Neural crest cell (in vitro differentiated cells): ENCODE results near the gene NUP58. TPM values are rescaled to one million over a fixed set of nuclear protein-coding genes. Genes with fewer than 3 reads are reported as not detected.
A peak's percentile ranks its signal among the peaks of the same experiment; 100 is the strongest.

Source experiments
- DNase-seq: peaks from one replicate; pipeline ENCODE4 v3.0.0; 2021; ENCODE audit warnings: low read depth, mixed read lengths, low spot score
- H3K27ac Mint-ChIP-seq: one replicate; pipeline ENCODE4 v1.8.0; 2021; ENCODE audit warnings: mild to moderate bottlenecking, mixed read lengths; ENCODE audit not compliant: unreplicated experiment
- H3K27me3 Mint-ChIP-seq: 2 replicates; pipeline ENCODE4 v1.8.0; 2021; ENCODE audit warnings: low read depth, mild to moderate bottlenecking, mixed read lengths
- H3K36me3 Mint-ChIP-seq: 2 replicates; pipeline ENCODE4 v1.8.0; 2021; ENCODE audit warnings: low read depth, mild to moderate bottlenecking, mixed read lengths
- H3K4me1 Mint-ChIP-seq: 2 replicates; pipeline ENCODE4 v1.8.0; 2021; ENCODE audit warnings: mixed read lengths
- H3K4me3 Mint-ChIP-seq: one replicate; pipeline ENCODE4 v1.8.0; 2021; ENCODE audit warnings: mild to moderate bottlenecking, mixed read lengths
- H3K9me3 Mint-ChIP-seq: 2 replicates; pipeline ENCODE4 v1.8.0; 2021; ENCODE audit warnings: mixed read lengths
- long read RNA-seq: library from polyadenylated mRNA; unstranded; transcript quantifications from one replicate; pipeline ENCODE4 v2.0.0, GENCODE V29; 2020
- total RNA-seq: library from RNA; stranded (reverse); gene quantifications from 2 replicates; pipeline ENCODE4 v1.2.1, GENCODE V29; 2021
- TF ChIP-seq, protein P1 (sequence below): fragments of 200-600 bp; sonication (generic); conservative IDR thresholded peaks from 2 replicates; pipeline ENCODE4 v1.5.0; 2021; ENCODE audit warnings: antibody characterized with exemption, mild to moderate bottlenecking

The NUP58 gene
- 81.7 and 81.9 TPM in 2 replicates for total RNA-seq
- long read RNA-seq, full-length matches to known transcripts = 63 of 94 reads
- long read RNA-seq, partial matches to known transcripts = 9 of 94 reads
- long read RNA-seq, other reads (novel, unspliced or antisense) = 22 of 94 reads

- peaks cover 32% of the 10 kb centered on the region for H3K4me1 Mint-ChIP-seq
Observed at GRCh38 chr13:25301347-25302113, at the start of gene NUP58. TSS of gene NUP58 (plus strand) at chr13:25301625. CDS start at chr13:25301774, 149 bp downstream.

DNA sequence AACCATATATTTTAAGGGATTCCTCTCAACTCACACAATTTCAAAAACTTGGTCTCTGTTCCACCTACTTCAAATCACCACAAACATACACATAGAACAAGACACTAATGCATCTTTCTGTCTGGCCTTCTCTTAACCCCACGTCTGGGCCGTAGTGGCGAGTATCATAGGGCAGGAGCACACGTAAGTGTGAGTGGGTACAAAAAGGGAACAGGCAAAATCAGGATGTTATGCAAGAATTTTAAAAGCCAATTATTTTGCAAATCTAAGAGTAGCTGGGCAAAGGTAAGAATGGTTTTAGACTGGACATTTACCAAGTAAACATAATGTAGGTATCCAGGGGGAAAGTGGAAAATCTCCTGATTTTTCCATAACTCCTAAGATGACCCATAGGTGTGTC, 49.2 kb upstream of the NUP58 start:
- H3K4me1 Mint-ChIP-seq = peaks cover 3% of the 10 kb centered on the region
- no peaks in the 10 kb centered on the region for H3K27me3 Mint-ChIP-seq
- TF ChIP-seq, protein P1, sequence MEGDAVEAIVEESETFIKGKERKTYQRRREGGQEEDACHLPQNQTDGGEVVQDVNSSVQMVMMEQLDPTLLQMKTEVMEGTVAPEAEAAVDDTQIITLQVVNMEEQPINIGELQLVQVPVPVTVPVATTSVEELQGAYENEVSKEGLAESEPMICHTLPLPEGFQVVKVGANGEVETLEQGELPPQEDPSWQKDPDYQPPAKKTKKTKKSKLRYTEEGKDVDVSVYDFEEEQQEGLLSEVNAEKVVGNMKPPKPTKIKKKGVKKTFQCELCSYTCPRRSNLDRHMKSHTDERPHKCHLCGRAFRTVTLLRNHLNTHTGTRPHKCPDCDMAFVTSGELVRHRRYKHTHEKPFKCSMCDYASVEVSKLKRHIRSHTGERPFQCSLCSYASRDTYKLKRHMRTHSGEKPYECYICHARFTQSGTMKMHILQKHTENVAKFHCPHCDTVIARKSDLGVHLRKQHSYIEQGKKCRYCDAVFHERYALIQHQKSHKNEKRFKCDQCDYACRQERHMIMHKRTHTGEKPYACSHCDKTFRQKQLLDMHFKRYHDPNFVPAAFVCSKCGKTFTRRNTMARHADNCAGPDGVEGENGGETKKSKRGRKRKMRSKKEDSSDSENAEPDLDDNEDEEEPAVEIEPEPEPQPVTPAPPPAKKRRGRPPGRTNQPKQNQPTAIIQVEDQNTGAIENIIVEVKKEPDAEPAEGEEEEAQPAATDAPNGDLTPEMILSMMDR = no peak
- no peak overlapping the region for H3K4me3 Mint-ChIP-seq
- H3K36me3 Mint-ChIP-seq = peaks cover 4% of the 10 kb centered on the region
- H3K27ac Mint-ChIP-seq = no peak overlapping the region
- no peaks in the 10 kb centered on the region for H3K9me3 Mint-ChIP-seq
- no peak for DNase-seq

More at GRCh38 chr13:25301347-25302113, at the start of gene NUP58:
- TF ChIP-seq, protein P1 = no peak
- peaks cover 2% of the 10 kb centered on the region for H3K9me3 Mint-ChIP-seq
- DNase-seq = peak; percentile 88
- H3K4me3 Mint-ChIP-seq = peak within 1 kb of the TSS; percentile 99
- H3K27me3 Mint-ChIP-seq = peaks cover 35% of the 10 kb centered on the region
- peak within 1 kb of the TSS; percentile 92 for H3K27ac Mint-ChIP-seq
- peaks cover 6% of the 10 kb centered on the region for H3K36me3 Mint-ChIP-seq

DNA sequence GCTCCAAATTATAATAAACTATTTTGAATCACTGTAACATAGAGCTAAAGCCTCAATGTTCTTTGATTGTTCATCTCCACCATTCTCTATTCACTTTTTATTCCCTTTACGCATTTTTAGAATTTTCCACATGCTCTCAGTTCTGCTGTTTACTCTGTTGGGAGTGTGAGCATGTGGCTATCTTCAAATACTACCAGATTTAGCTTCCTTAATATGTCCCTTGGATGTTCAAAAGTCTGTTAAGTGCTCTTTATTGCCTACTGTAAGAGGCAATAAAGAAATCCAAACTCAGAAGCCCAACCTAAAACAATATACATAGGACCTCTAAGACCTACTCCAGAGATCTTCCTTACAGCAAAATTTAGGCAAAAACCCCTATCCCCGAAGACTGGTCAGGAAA, 48.7 kb upstream of the NUP58 start:
- Mint-ChIP-seq H3K27me3 (no peaks in the 10 kb centered on the region), H3K4me1 (peaks cover 3% of the 10 kb centered on the region), H3K27ac (no peak overlapping the region), H3K9me3 (no peaks in the 10 kb centered on the region), H3K36me3 (peaks cover 7% of the 10 kb centered on the region), H3K4me3 (no peak overlapping the region)
- no peak for DNase-seq
- TF ChIP-seq, protein P1 = no peak

- Mint-ChIP-seq H3K9me3 (no peaks in the 10 kb centered on the region), H3K4me1 (peaks cover 3% of the 10 kb centered on the region), H3K27me3 (no peaks in the 10 kb centered on the region), H3K36me3 (peaks cover 8% of the 10 kb centered on the region), H3K4me3 (no peak overlapping the region), H3K27ac (no peak overlapping the region)
- DNase-seq = no peak
- TF ChIP-seq, protein P1 = no peak
Observed at GRCh38 chr13:25253702-25254101, 47.7 kb upstream of the NUP58 start.

DNA sequence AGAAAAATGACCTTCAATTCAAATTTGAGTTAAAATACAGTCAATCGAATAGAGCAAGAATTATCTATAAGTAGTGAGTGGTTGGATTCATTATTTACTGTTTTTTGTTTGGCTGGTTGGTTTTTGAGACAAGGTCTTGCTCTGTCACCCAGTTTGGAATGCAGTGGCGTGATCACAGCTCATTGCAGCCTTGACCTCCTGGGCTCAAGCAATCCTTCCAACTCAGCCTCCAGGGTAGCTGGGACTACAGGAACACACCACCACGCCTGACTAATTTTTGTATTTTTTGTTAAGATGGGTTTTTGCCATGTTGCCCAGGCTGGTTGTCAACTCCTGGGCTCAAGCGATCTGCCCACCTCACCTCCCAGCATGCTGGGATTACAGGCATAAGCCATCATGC, 39.2 kb upstream of the NUP58 start:
- H3K9me3 Mint-ChIP-seq = no peaks in the 10 kb centered on the region
- TF ChIP-seq, protein P1 = no peak
- H3K4me3 Mint-ChIP-seq = no peak overlapping the region
- H3K27ac Mint-ChIP-seq = no peak overlapping the region
- no peaks in the 10 kb centered on the region for H3K4me1 Mint-ChIP-seq
- no peaks in the 10 kb centered on the region for H3K27me3 Mint-ChIP-seq
- no peak for DNase-seq
- peaks cover 8% of the 10 kb centered on the region for H3K36me3 Mint-ChIP-seq
